ENCODE data around the gene AURKAIP1. TPM values are rescaled to one million over a fixed set of nuclear protein-coding genes. Genes with fewer than 3 reads are reported as not detected.
"Not testable (repeated sequence)": the region's sequence is repeated elsewhere in the genome, so short reads cannot be mapped to it uniquely, and the experiment has no call there.

The AURKAIP1 gene
- total and polyA plus RNA-seq, 8 donors, result 36.9 to 127 (median 56.6) TPM

DNA sequence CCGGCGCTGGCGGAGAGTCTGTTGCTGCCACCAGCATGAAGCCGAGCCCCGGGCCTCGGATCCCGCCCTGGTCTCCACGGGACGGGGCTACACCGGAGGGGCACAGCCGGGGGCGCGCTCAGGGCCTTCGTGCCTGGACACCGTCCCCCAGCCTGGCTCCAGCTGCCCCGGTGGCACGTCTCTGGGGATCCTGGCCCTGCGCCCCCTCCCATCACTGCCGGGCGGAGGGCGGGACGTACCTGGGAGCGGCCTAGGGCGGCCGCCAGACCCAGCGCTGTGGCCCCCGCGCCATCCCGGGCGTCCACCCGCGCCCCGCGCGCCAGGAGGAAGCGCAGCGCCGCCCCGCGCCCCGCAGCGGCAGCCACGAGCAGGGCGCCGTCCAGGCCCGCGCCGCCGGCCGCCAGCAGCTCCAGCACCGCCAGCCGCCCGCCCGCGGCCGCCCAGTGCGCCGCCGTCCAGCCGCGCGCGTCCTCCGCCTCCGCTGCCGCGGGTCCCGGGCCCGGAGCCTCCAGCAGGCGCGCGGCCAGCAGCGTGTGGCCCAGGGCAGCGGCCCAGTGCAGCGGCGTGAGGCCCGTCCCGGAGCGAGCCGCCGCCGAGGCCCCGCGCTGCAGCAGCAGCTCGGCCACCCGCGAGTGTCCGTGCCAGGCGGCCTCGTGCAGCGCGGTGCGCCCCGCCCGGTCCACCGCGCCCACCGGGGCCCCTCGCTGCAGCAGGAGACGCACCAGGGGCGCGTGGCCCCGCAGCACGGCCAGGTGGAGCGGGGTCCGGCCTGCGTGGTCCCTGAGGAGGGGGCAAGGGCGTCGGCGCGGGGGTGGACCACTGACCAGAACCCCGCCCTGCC is 45.0 kb upstream of the AURKAIP1 start:
- TF ChIP-seq, protein P1, sequence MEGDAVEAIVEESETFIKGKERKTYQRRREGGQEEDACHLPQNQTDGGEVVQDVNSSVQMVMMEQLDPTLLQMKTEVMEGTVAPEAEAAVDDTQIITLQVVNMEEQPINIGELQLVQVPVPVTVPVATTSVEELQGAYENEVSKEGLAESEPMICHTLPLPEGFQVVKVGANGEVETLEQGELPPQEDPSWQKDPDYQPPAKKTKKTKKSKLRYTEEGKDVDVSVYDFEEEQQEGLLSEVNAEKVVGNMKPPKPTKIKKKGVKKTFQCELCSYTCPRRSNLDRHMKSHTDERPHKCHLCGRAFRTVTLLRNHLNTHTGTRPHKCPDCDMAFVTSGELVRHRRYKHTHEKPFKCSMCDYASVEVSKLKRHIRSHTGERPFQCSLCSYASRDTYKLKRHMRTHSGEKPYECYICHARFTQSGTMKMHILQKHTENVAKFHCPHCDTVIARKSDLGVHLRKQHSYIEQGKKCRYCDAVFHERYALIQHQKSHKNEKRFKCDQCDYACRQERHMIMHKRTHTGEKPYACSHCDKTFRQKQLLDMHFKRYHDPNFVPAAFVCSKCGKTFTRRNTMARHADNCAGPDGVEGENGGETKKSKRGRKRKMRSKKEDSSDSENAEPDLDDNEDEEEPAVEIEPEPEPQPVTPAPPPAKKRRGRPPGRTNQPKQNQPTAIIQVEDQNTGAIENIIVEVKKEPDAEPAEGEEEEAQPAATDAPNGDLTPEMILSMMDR (IDR thresholded peaks at IDR 0.05), result no peak
- Histone ChIP-seq H3K36me3 (no peaks in the 10 kb centered on the region), H3K4me1 (peaks cover 0 to 18% of the 10 kb centered on the region in 2 donors), H3K4me3 (peak overlapping the region; percentile 29 to 41), H3K27me3 (peaks cover 0 to 23% of the 10 kb centered on the region in 2 donors), H3K27ac (peak overlapping the region; percentile 69 to 77), H3K9me3 (no peaks in the 10 kb centered on the region)
- ATAC-seq (peak; percentile 58), DNase-seq (peak in 1 of 4 donors; percentile 82)
- intact Hi-C loops (cut with DNase I), result no loop called here

- intact Hi-C loops (cut with DNase I), result no loop called here
- H3K36me3 ChIP-seq, result no peaks in the 10 kb centered on the region
- TF ChIP-seq, protein P1 (IDR thresholded peaks at IDR 0.05), result no peak
- H3K27ac ChIP-seq, result peak overlapping the region; percentile 47 to 57
- peaks cover 0 to 18% of the 10 kb centered on the region in 2 donors for H3K4me1 ChIP-seq
- peaks cover 0 to 23% of the 10 kb centered on the region in 2 donors for H3K27me3 ChIP-seq
- ATAC-seq (peak; percentile 37), DNase-seq (peak in 1 of 4 donors; percentile 76)
- no peaks in the 10 kb centered on the region for H3K9me3 ChIP-seq
- peak overlapping the region; percentile 29 to 34 for H3K4me3 ChIP-seq
These were observed 44.4 kb upstream of the AURKAIP1 start for GRCh38 chr1:1419363-1419812.

GRCh38 chr1:1418464-1419362 is 43.7 kb upstream of the AURKAIP1 start:
- peak in 1 of 4 donors; percentile 64 for DNase-seq
- Histone ChIP-seq H3K27me3 (peaks cover 0 to 23% of the 10 kb centered on the region in 2 donors), H3K27ac (no peak overlapping the region), H3K4me3 (peak overlapping the region in 1 of 2 donors; percentile 34), H3K36me3 (no peaks in the 10 kb centered on the region), H3K4me1 (peaks cover 0 to 18% of the 10 kb centered on the region in 2 donors), H3K9me3 (no peaks in the 10 kb centered on the region)
- intact Hi-C loops (cut with DNase I), result no loop called here
- TF ChIP-seq, protein P1 (IDR thresholded peaks at IDR 0.05), result no peak
- no peak for ATAC-seq

DNA sequence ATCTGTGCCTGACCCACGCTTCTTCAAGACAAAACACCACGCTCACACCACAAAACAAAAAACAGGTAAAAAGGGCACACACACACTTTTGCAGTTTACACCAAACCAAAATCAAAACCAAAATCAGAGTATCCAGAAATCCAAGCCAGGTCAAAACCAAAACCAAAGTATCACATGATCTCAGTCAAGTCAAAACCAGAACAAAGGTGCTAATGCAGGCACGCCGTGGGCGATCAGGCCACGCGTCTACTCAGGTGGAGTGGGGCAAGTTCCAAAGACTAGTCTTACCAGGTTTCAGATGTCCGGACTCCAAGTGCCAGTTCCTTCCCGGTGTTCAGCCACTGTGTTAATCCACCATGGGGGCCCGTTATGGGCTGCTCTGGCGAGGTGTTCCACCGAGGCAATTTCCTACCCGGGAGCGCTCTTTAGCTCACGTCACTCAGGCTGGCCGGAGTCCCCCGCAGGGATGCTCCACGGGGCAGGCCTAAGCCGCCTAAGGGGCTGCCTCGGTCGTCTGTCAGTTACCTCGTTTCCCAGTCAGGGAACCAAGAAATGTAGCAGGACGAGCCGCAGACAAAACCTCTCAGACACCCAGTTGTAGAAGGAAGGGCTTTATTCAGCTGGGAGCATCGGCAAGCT is 42.9 kb upstream of the AURKAIP1 start:
- Histone ChIP-seq H3K27me3 (peaks cover 0 to 23% of the 10 kb centered on the region in 2 donors), H3K4me1 (peaks cover 0 to 18% of the 10 kb centered on the region in 2 donors)
- H3K27ac ChIP-seq; ATAC-seq; H3K9me3 ChIP-seq; intact Hi-C loops (cut with DNase I); H3K36me3 ChIP-seq; H3K4me3 ChIP-seq: not testable (repeated sequence)
- peak in 1 of 4 donors; percentile 67 for DNase-seq

- H3K36me3 ChIP-seq; H3K9me3 ChIP-seq; DNase-seq; H3K4me3 ChIP-seq; intact Hi-C loops (cut with DNase I); ATAC-seq; H3K27ac ChIP-seq: not testable (repeated sequence)
- Histone ChIP-seq H3K4me1 (peaks cover 0 to 18% of the 10 kb centered on the region in 2 donors), H3K27me3 (peaks cover 0 to 23% of the 10 kb centered on the region in 2 donors)
These were observed 42.4 kb upstream of the AURKAIP1 start for GRCh38 chr1:1417396-1417795.

Data from left lung (tissue), 10 donors.